GM12875 (cell line): ENCODE results near the gene KPRP.

ENCODE experiments used
- H3K4me3 ChIP-seq: one replicate; pipeline ENCODE4 v1.5.1; 2011; ENCODE audit warnings: low read depth, low read length, control low read depth
- CTCF ChIP-seq: IDR thresholded peaks from 2 replicates; pipeline ENCODE4 v1.5.1; 2011; ENCODE audit warnings: low read depth, mild to moderate bottlenecking, control low read depth, inconsistent platforms, low read length, moderate library complexity, borderline replicate concordance; ENCODE audit not compliant: insufficient read depth

KPRP gene

GRCh38 chr1:152757747-152758146, at the start of gene KPRP:
KPRP (plus strand) TSS chr1:152758025; CDS start chr1:152759589, 1,564 bp downstream.
- no peak for TF ChIP-seq CTCF
- H3K4me3 ChIP-seq, result no peak within 1 kb of the TSS

DNA sequence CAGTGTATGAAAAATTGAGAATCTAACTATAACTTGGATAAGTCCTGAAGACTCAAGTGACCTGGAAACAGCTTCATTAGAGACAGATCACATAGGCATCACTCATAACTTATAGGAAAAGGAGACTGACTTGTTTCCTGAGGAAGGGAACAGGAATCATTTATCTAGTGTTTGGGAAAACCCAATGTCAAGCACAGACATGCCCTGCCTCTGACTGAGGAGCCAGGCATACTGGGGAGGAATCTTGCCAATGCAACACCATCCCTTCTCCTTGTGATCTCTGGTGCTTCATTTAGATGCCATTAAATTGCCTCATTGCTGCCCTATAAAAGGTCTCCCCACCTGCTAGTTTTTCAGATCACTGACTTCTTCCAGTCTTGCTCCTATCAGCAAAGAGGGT, 39.6 kb upstream of the KPRP start:
- TF ChIP-seq CTCF, result no peak

DNA sequence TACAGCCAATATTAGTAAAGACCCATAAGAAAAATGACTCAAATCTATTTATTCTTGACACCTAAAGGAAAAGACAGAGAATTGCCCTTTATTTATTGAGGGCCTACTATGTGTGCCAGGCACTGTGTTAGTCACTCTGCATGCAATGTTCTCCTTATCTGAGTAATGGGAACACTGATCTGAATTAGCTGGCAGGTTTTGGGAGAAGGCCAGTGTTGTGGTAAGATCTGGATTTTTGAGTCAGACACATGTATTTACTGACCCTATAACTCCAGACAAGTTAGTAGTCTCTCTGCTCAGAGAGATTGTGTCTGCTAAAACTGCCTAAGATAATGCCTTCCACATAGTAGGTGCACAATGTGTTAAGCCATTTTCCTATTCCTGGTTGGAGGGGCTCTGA, 32.6 kb upstream of the KPRP start:
- TF ChIP-seq CTCF, result no peak
- no peak overlapping the region for H3K4me3 ChIP-seq

More for the DNA sequence above, 39.6 kb upstream of the KPRP start:
- H3K4me3 ChIP-seq, result no peak overlapping the region

DNA sequence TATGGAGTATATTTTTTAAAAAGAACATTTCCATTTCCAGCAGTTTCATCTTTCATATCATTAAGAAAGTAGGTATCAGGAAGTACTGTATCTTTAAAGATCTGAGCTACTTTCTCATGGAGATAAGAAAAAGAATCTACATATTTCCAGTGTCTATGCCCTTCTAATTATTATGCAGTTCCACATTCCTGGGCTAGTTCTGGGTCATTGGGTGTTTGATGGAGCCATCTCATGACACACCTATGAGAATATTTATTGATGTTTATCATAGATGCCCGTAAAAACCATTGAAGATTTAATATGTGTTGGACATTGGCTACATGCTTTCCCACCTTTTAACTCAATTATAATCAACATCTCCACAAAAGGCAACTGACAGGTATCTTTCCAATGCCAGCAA, 28.8 kb upstream of the KPRP start:
- no peak overlapping the region for H3K4me3 ChIP-seq
- no peak for TF ChIP-seq CTCF

DNA sequence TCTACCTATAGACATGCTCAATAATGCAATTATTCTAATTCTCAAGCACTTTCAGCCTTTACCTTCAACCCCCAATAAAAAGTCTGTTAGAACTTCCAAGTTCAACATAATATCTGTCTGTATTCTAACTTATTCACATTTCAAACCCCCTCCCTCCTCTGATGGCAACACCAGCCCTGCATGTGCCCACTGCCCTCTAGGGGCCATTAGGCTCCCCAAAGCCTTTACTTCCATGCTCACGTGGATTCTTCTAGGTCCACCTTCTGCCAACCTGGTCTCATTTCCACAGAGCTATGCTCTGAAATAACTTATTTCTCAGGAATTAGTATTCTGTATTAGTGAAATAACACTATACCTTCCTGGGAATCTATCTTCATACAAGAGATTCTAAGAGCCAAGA, 22.2 kb upstream of the KPRP start:
- H3K4me3 ChIP-seq, result no peak overlapping the region
- TF ChIP-seq CTCF, result peak; percentile 34; the same call in 1 of the 2 replicates

DNA sequence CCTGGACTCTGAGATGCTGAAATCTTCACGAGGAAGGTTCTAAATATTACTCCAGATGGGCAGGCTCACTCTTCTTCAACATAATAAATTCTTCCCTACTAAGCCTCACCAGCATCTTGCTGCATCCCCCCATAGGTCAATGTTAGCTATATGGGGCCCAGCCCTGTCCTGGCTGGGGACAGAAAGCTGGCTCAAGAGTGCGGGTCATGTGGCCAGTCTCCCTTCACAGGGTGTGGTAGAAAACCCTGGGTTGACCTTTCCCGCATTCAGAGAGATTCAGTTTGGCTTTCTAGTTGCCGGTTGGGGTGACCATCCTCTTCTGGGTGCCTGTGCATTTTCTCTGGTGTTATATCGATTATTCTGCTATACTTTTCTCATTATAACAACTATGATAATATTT, 19.8 kb upstream of the KPRP start:
- H3K4me3 ChIP-seq, result no peak overlapping the region
- no peak for TF ChIP-seq CTCF

GRCh38 chr1:152739841-152740240, 18.0 kb upstream of the KPRP start:
- H3K4me3 ChIP-seq, result no peak overlapping the region
- no peak for TF ChIP-seq CTCF
